ENCODE measurements around the gene MYH15. TPM values are rescaled to one million over a fixed set of nuclear protein-coding genes. Genes with fewer than 3 reads are reported as not detected.

Gene MYH15
- total RNA-seq, 1 experiment from 2014 or later, result 1.2 TPM

DNA sequence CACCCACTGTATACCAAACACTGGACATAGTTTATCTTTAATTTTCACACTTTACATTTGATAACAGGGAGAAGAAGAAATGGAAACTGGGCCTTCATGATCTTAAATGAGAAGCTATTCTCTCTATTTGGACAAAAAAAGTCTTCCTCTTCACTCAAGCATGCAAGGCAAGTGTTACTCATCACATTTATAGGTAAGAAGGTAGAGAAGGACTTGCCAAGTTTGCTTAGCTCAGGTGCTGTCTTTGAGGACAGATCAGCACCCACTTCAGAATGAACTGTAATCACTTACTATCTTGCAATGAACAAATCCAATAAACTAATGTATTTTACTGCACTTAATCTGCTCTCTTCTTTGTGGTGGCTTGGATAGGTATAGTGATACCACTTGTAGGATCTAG is 1.1 kb upstream of the MYH15 start:
- CTCF ChIA-PET, result no interaction called here

DNA sequence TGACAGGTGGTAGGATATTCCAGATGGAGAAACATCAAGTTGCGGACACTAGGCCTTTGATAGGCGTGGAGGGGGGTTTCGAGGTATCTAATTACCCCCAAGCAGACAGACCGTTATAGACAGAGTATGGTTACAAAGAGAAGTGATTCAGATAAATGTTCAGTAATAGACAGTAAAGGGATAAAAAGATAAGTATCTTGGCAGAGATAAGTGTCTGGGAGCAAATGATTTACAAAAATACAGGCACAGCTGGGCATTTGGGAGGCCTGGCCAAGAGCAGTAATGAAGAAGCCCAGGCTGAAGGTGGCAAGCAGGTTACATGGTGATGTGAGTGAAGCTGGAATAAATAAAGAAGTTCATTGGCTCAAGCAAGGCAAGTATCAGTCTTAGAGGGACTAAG is 659 bp upstream of the MYH15 start:
- H3K9me3 ChIP-seq (ENCODE audit: control insufficient read depth, insufficient read depth, low read depth, low read length), result no peaks in the 10 kb centered on the region
- BruUV-seq (replicated peaks), result no TSS peak
- ChIA-PET CTCF (no interaction called here), POLR2A (no interaction called here)
- in situ Hi-C loops (cut with HindIII; ENCODE audit: low pct_unique_long_range_greater_than_20kb, low sequenced_read_pairs), result no loop called here
- intact Hi-C loops (cut with micrococcal nuclease; ENCODE audit: unreplicated experiment), result no loop called here
- ATAC-seq (no peak), DNase-seq (ENCODE audit: low read depth, low spot score) (no peak)
- TF ChIP-seq SIN3A (IDR thresholded peaks at IDR 0.05; ENCODE audit: borderline replicate concordance, insufficient read depth, low read depth, low read length), result no peak
- TF ChIP-seq, protein P1, sequence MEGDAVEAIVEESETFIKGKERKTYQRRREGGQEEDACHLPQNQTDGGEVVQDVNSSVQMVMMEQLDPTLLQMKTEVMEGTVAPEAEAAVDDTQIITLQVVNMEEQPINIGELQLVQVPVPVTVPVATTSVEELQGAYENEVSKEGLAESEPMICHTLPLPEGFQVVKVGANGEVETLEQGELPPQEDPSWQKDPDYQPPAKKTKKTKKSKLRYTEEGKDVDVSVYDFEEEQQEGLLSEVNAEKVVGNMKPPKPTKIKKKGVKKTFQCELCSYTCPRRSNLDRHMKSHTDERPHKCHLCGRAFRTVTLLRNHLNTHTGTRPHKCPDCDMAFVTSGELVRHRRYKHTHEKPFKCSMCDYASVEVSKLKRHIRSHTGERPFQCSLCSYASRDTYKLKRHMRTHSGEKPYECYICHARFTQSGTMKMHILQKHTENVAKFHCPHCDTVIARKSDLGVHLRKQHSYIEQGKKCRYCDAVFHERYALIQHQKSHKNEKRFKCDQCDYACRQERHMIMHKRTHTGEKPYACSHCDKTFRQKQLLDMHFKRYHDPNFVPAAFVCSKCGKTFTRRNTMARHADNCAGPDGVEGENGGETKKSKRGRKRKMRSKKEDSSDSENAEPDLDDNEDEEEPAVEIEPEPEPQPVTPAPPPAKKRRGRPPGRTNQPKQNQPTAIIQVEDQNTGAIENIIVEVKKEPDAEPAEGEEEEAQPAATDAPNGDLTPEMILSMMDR (IDR thresholded peaks at IDR 0.05), result no peak
- no peak for TF ChIP-seq TCF7L2 (IDR thresholded peaks at IDR 0.05; ENCODE audit: low read depth, low read length)
- TF ChIP-seq, protein P2, sequence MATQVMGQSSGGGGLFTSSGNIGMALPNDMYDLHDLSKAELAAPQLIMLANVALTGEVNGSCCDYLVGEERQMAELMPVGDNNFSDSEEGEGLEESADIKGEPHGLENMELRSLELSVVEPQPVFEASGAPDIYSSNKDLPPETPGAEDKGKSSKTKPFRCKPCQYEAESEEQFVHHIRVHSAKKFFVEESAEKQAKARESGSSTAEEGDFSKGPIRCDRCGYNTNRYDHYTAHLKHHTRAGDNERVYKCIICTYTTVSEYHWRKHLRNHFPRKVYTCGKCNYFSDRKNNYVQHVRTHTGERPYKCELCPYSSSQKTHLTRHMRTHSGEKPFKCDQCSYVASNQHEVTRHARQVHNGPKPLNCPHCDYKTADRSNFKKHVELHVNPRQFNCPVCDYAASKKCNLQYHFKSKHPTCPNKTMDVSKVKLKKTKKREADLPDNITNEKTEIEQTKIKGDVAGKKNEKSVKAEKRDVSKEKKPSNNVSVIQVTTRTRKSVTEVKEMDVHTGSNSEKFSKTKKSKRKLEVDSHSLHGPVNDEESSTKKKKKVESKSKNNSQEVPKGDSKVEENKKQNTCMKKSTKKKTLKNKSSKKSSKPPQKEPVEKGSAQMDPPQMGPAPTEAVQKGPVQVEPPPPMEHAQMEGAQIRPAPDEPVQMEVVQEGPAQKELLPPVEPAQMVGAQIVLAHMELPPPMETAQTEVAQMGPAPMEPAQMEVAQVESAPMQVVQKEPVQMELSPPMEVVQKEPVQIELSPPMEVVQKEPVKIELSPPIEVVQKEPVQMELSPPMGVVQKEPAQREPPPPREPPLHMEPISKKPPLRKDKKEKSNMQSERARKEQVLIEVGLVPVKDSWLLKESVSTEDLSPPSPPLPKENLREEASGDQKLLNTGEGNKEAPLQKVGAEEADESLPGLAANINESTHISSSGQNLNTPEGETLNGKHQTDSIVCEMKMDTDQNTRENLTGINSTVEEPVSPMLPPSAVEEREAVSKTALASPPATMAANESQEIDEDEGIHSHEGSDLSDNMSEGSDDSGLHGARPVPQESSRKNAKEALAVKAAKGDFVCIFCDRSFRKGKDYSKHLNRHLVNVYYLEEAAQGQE (IDR thresholded peaks at IDR 0.05; ENCODE audit: insufficient read depth in 1 of 2, low read depth in 2 of 2, low read length in 1 of 2), result no peak
- TF ChIP-seq POLR2AphosphoS5 (IDR thresholded peaks at IDR 0.05; ENCODE audit: low read depth, low read length), result no peak
- peaks cover 4% of the 10 kb centered on the region; the same call in 1 of the 2 replicates for H3K27me3 ChIP-seq (ENCODE audit: control insufficient read depth, insufficient read depth, low read length)
- no peaks in the 10 kb centered on the region for H3K4me1 ChIP-seq (ENCODE audit: control insufficient read depth, insufficient read depth, low read length)
- no peak overlapping the region for H3K4me3 ChIP-seq (ENCODE audit: low read depth in 2 of 2, low read length in 2 of 2)
- no peak overlapping the region for H3K27ac ChIP-seq (ENCODE audit: low read length)
- H3K36me3 ChIP-seq (ENCODE audit: control insufficient read depth, insufficient read depth, low read length), result no peaks in the 10 kb centered on the region

More for the DNA sequence above, 1.1 kb upstream of the MYH15 start:
- POLR2A ChIA-PET, result no interaction called here
- peaks cover 8% of the 10 kb centered on the region; the same call in 1 of the 2 replicates for H3K27me3 ChIP-seq (ENCODE audit: control insufficient read depth, insufficient read depth, low read length)
- H3K4me3 ChIP-seq (ENCODE audit: low read depth in 2 of 2, low read length in 2 of 2), result no peak overlapping the region
- H3K4me1 ChIP-seq (ENCODE audit: control insufficient read depth, insufficient read depth, low read length), result no peaks in the 10 kb centered on the region
- H3K36me3 ChIP-seq (ENCODE audit: control insufficient read depth, insufficient read depth, low read length), result no peaks in the 10 kb centered on the region
- intact Hi-C loops (cut with micrococcal nuclease; ENCODE audit: unreplicated experiment) (no loop called here), in situ Hi-C loops (cut with HindIII; ENCODE audit: low pct_unique_long_range_greater_than_20kb, low sequenced_read_pairs) (no loop called here)
- DNase-seq (ENCODE audit: low read depth, low spot score) (no peak), ATAC-seq (no peak)
- no peaks in the 10 kb centered on the region for H3K9me3 ChIP-seq (ENCODE audit: control insufficient read depth, insufficient read depth, low read depth, low read length)
- TF ChIP-seq, protein P1 (IDR thresholded peaks at IDR 0.05), result no peak
- no peak for TF ChIP-seq POLR2AphosphoS5 (IDR thresholded peaks at IDR 0.05; ENCODE audit: low read depth, low read length)
- TF ChIP-seq, protein P2 (IDR thresholded peaks at IDR 0.05; ENCODE audit: insufficient read depth in 1 of 2, low read depth in 2 of 2, low read length in 1 of 2), result no peak
- TF ChIP-seq TCF7L2 (IDR thresholded peaks at IDR 0.05; ENCODE audit: low read depth, low read length), result no peak
- no peak for TF ChIP-seq SIN3A (IDR thresholded peaks at IDR 0.05; ENCODE audit: borderline replicate concordance, insufficient read depth, low read depth, low read length)
- no peak overlapping the region for H3K27ac ChIP-seq (ENCODE audit: low read length)
- BruUV-seq (replicated peaks), result no TSS peak
